Activated naive CD8-positive, alpha-beta T cell treated with anti-CD3 and anti-CD28 coated beads for 36 hours (primary cell): ENCODE results near the gene EIF4E3. TPM values are rescaled to one million over a fixed set of nuclear protein-coding genes. Genes with fewer than 3 reads are reported as not detected.

Experiments used
- DNase-seq: peaks from one replicate; pipeline ENCODE4 v3.0.0; 2021
- H3K27ac Mint-ChIP-seq: one replicate; pipeline ENCODE4 v1.8.0; 2022; ENCODE audit warnings: mild to moderate bottlenecking, moderate library complexity, mixed read lengths
- H3K27me3 Mint-ChIP-seq: one replicate; pipeline ENCODE4 v1.8.0; 2022; ENCODE audit warnings: mild to moderate bottlenecking, mixed read lengths
- H3K36me3 Mint-ChIP-seq: one replicate; pipeline ENCODE4 v1.8.0; 2021; ENCODE audit warnings: mild to moderate bottlenecking, mixed read lengths
- H3K4me1 Mint-ChIP-seq: one replicate; pipeline ENCODE4 v1.8.0; 2021; ENCODE audit warnings: mixed read lengths
- H3K4me3 Mint-ChIP-seq: one replicate; pipeline ENCODE4 v1.8.0; 2022; ENCODE audit warnings: mild to moderate bottlenecking, moderate library complexity, mixed read lengths
- H3K9me3 Mint-ChIP-seq: one replicate; pipeline ENCODE4 v1.8.0; 2022; ENCODE audit warnings: mixed read lengths
- total RNA-seq, 2 experiments: library from RNA; stranded (reverse); gene quantifications; one replicate each; pipeline ENCODE4 v1.2.3, GENCODE V29; 2021

The EIF4E3 gene
- total RNA-seq, 2 experiments from 2014 or later: 24.9 to 26.1 TPM

DNA sequence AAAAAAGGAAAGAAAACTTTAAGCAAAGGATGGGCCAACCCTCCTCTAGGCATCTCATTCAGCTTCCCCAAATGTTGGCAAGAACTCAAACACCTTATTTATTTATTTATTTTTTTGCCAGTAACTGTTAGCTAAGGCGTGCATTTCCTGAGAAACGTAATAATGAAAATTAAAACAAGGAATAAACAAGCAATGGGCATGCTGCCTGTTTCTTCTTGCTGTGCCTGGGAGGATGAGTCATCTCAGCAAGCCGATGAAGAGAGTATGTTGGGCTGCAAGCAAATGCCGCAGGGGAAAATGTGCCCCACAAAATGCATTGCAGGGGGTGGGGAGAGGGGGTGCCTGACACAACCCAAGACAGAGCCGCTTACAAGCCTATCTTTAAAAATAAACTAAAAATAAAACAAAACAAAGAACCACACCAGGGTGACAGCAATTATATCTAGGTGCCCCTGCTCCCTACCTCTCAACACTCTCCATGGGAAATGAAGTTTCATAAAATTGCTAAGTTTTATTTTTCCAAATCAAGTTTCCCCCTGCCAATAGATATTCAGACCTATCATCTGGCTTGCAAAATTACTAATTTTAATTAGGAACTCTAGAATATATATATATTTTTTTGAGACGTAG, 40.3 kb downstream of the EIF4E3 start:
- no peak for DNase-seq
- Mint-ChIP-seq H3K27ac (no peak overlapping the region), H3K4me1 (peaks cover 11% of the 10 kb centered on the region), H3K36me3 (peaks cover 7% of the 10 kb centered on the region), H3K27me3 (no peaks in the 10 kb centered on the region), H3K4me3 (no peak overlapping the region), H3K9me3 (no peaks in the 10 kb centered on the region)

- no peaks in the 10 kb centered on the region for H3K9me3 Mint-ChIP-seq
- no peak overlapping the region for H3K4me3 Mint-ChIP-seq
- H3K27ac Mint-ChIP-seq: no peak overlapping the region
- no peak for DNase-seq
- H3K27me3 Mint-ChIP-seq: no peaks in the 10 kb centered on the region
- peaks cover 11% of the 10 kb centered on the region for H3K4me1 Mint-ChIP-seq
- peaks cover 7% of the 10 kb centered on the region for H3K36me3 Mint-ChIP-seq
Measured at GRCh38 chr3:71684046-71684756, 41.0 kb downstream of the EIF4E3 start.

- DNase-seq: peak; percentile 36
- H3K36me3 Mint-ChIP-seq: no peaks in the 10 kb centered on the region
- H3K4me3 Mint-ChIP-seq: no peak overlapping the region
- no peaks in the 10 kb centered on the region for H3K27me3 Mint-ChIP-seq
- no peak overlapping the region for H3K27ac Mint-ChIP-seq
- peaks cover 11% of the 10 kb centered on the region for H3K4me1 Mint-ChIP-seq
- no peaks in the 10 kb centered on the region for H3K9me3 Mint-ChIP-seq
Measured at GRCh38 chr3:71681224-71681668, 44.0 kb downstream of the EIF4E3 start.

GRCh38 chr3:71680603-71681002, 44.6 kb downstream of the EIF4E3 start:
- Mint-ChIP-seq H3K4me1 (peaks cover 11% of the 10 kb centered on the region), H3K4me3 (no peak overlapping the region), H3K36me3 (no peaks in the 10 kb centered on the region), H3K9me3 (no peaks in the 10 kb centered on the region), H3K27ac (no peak overlapping the region), H3K27me3 (no peaks in the 10 kb centered on the region)
- no peak for DNase-seq

DNA sequence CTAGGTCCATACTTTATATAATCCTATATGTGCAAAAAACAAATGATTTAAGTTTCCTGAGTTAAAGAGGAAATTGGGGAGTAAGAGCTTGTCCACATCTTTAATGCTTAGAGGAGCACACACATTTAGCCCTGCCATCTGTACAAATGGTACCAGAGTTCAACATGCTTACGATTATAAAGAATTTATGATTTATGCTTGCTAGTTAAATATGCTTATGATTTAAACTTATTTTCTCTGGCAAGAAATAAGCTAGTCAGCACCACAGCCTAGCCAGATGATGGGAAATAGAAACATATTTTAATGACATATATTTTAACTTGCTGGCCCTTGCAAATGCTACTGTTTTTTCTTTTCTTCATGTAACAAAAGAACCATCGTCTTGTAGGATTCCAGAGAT, 48.3 kb downstream of the EIF4E3 start:
- peaks cover 14% of the 10 kb centered on the region for H3K4me1 Mint-ChIP-seq
- H3K27me3 Mint-ChIP-seq: no peaks in the 10 kb centered on the region
- H3K9me3 Mint-ChIP-seq: no peaks in the 10 kb centered on the region
- no peaks in the 10 kb centered on the region for H3K36me3 Mint-ChIP-seq
- no peak overlapping the region for H3K4me3 Mint-ChIP-seq
- H3K27ac Mint-ChIP-seq: no peak overlapping the region
- DNase-seq: no peak

DNA sequence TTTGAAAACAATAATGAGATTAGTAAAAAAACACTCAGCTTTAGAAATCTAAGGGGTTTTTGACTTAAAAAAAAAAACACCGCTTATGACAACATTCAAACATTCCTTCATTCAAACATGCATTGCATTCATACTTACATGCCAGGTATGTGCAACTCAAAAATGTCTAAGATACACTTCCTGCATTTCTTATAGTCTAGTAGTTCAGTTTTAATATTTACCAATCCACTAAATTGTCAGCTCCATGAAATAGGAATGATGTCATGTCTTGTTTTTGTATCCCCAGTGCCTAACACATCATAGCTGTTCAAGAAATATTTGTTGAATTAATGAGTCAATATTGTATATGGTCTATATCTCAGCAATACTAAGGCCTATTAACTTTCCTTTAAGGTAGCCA, 51.7 kb downstream of the EIF4E3 start:
- Mint-ChIP-seq H3K36me3 (peaks cover under 1% of the 10 kb centered on the region), H3K4me3 (no peak overlapping the region), H3K27ac (no peak overlapping the region), H3K27me3 (no peaks in the 10 kb centered on the region), H3K4me1 (peaks cover 6% of the 10 kb centered on the region), H3K9me3 (peaks cover under 1% of the 10 kb centered on the region)
- no peak for DNase-seq

DNA sequence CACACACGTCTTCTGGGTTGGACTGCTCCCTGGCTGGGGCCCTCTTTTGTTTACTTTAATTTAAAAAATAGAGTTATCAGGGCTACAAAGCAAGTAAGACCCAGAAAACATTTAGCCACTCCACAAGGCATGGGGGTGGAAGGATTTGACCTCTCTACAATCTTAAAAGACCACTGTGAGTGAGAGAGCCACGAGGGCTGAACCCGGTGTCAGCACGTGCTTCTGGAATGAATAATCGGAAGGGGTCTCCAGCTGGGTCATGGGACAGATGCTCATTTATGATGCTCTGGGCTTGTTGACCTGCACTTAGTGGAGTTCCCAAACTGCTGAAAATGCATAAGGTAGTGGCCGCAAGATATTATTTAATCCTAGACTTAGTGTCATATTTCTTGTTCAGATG, 52.4 kb downstream of the EIF4E3 start:
- Mint-ChIP-seq H3K4me1 (peaks cover 8% of the 10 kb centered on the region), H3K27me3 (no peaks in the 10 kb centered on the region), H3K4me3 (no peak overlapping the region), H3K36me3 (peaks cover 7% of the 10 kb centered on the region), H3K9me3 (peaks cover 6% of the 10 kb centered on the region), H3K27ac (no peak overlapping the region)
- no peak for DNase-seq

DNA sequence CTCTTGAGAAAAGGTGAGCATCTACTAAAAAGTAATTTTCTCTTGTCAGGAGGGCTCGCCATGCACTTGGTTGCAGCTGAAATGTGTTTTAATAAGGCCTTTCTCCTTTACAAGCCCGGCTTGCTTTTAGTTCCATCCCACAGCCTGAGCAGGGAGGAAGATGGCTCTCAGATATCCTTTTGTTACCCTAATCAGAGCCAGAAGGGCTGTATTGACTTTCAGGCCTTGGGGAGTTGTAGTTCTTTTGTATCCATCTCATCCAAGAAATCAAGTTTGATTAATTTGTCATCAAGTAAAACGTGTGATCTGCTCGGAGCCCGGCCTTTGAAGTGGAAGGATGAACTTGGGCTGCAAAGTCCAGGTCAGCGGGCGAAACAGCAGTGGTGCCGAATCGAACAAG, 52.9 kb downstream of the EIF4E3 start:
- Mint-ChIP-seq H3K9me3 (peaks cover 9% of the 10 kb centered on the region), H3K27me3 (no peaks in the 10 kb centered on the region), H3K36me3 (peaks cover 11% of the 10 kb centered on the region), H3K4me1 (peaks cover 8% of the 10 kb centered on the region), H3K4me3 (no peak overlapping the region), H3K27ac (no peak overlapping the region)
- no peak for DNase-seq

- H3K36me3 Mint-ChIP-seq: peaks cover 12% of the 10 kb centered on the region
- no peak overlapping the region for H3K4me3 Mint-ChIP-seq
- H3K9me3 Mint-ChIP-seq: peaks cover 10% of the 10 kb centered on the region
- no peak overlapping the region for H3K27ac Mint-ChIP-seq
- no peaks in the 10 kb centered on the region for H3K27me3 Mint-ChIP-seq
- no peak for DNase-seq
- peaks cover 8% of the 10 kb centered on the region for H3K4me1 Mint-ChIP-seq
Measured at GRCh38 chr3:71671216-71671845, 53.9 kb downstream of the EIF4E3 start.

DNA sequence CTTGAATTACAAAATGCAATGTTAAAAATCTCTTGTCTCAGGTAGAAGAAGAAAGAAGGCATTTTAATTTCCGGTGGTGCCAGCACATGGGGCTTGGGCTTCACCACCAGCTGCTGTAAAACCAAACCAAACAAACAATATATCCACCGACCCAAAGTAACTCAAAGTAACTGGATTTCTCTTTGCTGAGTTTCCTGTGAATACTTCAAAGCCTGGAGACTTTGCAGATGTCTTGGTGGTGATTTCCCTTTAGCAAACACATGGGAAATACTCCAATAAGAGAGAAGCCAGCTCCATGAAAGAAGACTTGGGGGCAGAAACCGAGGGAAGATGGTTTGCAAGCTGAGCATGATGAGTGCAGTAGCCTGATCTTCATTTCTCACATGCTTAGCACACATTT, 62.6 kb downstream of the EIF4E3 start:
- Mint-ChIP-seq H3K27me3 (no peaks in the 10 kb centered on the region), H3K9me3 (peaks cover 11% of the 10 kb centered on the region), H3K4me3 (no peak overlapping the region), H3K27ac (peak overlapping the region; percentile 11), H3K36me3 (peaks cover 18% of the 10 kb centered on the region), H3K4me1 (peaks cover 32% of the 10 kb centered on the region)
- no peak for DNase-seq

DNA sequence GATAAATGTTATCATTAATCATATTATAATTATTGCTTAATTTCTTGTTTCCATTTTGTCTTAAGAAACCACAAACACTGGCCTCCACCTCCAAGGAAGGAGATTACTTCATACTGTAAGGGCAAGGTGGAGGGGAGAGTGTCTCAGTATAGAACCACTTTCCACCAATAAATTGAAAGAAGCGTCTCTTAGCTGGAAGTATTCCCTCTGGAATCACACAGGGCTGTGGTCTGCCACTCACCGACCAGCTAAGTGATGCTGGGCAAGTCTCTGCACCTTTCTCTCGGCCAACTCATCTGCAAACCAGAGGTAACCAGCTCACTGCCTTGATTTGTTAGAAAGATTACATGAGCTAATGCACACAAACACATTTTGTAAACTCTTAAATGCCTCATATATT, 63.1 kb downstream of the EIF4E3 start:
- Mint-ChIP-seq H3K9me3 (peaks cover 10% of the 10 kb centered on the region), H3K27me3 (no peaks in the 10 kb centered on the region), H3K4me3 (no peak overlapping the region), H3K4me1 (peaks cover 32% of the 10 kb centered on the region), H3K27ac (peak overlapping the region; percentile 11), H3K36me3 (peaks cover 15% of the 10 kb centered on the region)
- no peak for DNase-seq

- H3K9me3 Mint-ChIP-seq: no peaks in the 10 kb centered on the region
- no peaks in the 10 kb centered on the region for H3K27me3 Mint-ChIP-seq
- no peak overlapping the region for H3K4me3 Mint-ChIP-seq
- H3K4me1 Mint-ChIP-seq: peaks cover 32% of the 10 kb centered on the region
- DNase-seq: no peak
- no peak overlapping the region for H3K27ac Mint-ChIP-seq
- H3K36me3 Mint-ChIP-seq: peaks cover 5% of the 10 kb centered on the region
Measured at GRCh38 chr3:71659864-71660591, 65.2 kb downstream of the EIF4E3 start.

GRCh38 chr3:71657831-71658530, 67.2 kb downstream of the EIF4E3 start:
- no peak overlapping the region for H3K27ac Mint-ChIP-seq
- H3K9me3 Mint-ChIP-seq: no peaks in the 10 kb centered on the region
- H3K4me1 Mint-ChIP-seq: peaks cover 32% of the 10 kb centered on the region
- peak; percentile 6 for DNase-seq
- no peak overlapping the region for H3K4me3 Mint-ChIP-seq
- no peaks in the 10 kb centered on the region for H3K36me3 Mint-ChIP-seq
- H3K27me3 Mint-ChIP-seq: no peaks in the 10 kb centered on the region

GRCh38 chr3:71655061-71655460, 70.1 kb downstream of the EIF4E3 start:
- peaks cover 17% of the 10 kb centered on the region for H3K4me1 Mint-ChIP-seq
- no peaks in the 10 kb centered on the region for H3K36me3 Mint-ChIP-seq
- no peak overlapping the region for H3K4me3 Mint-ChIP-seq
- no peak for DNase-seq
- no peak overlapping the region for H3K27ac Mint-ChIP-seq
- no peaks in the 10 kb centered on the region for H3K27me3 Mint-ChIP-seq
- no peaks in the 10 kb centered on the region for H3K9me3 Mint-ChIP-seq

DNA sequence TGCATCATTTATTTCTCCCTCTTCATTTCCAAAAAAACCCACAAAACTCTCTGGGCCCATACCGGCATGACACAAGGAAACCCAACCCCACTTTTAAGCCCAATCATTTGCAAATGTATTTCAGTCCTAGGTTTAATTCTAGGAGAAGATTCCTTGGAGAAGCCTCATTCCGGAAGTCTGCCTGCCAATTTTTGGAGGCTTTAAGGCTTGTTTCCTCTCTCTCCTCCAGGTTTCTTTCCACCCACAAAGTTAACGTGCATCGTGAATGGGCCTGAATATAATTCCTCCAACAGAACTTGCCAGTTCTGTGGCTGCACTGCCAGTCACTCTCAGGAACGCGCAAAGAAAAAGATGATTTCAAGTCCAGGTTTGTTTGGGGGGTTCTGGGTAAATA, 71.8 kb downstream of the EIF4E3 start:
- Mint-ChIP-seq H3K4me1 (peaks cover 15% of the 10 kb centered on the region), H3K27me3 (no peaks in the 10 kb centered on the region), H3K9me3 (no peaks in the 10 kb centered on the region), H3K27ac (no peak overlapping the region), H3K4me3 (no peak overlapping the region), H3K36me3 (no peaks in the 10 kb centered on the region)
- DNase-seq: no peak
